ENCODE results near the gene CPD.
"Not testable (repeated sequence)": the region's sequence is repeated elsewhere in the genome, so short reads cannot be mapped to it uniquely, and the experiment has no call there.

CPD gene

GRCh38 chr17:30436729-30437128, 58.0 kb downstream of the CPD start:
- no peak for DNase-seq

- DNase-seq = no peak
Observed at GRCh38 chr17:30443721-30444120, 65.0 kb downstream of the CPD start.

GRCh38 chr17:30446640-30447039, 67.9 kb downstream of the CPD start:
- not testable (repeated sequence) for DNase-seq

- DNase-seq = no peak
Observed at GRCh38 chr17:30449480-30449879, 70.8 kb downstream of the CPD start.

GRCh38 chr17:30450125-30451027, 71.6 kb downstream of the CPD start:
- no peak for DNase-seq

- DNase-seq = no peak
Observed at GRCh38 chr17:30454635-30455034, 75.9 kb downstream of the CPD start.

- no peak for DNase-seq
Observed at GRCh38 chr17:30458371-30458770, 79.6 kb downstream of the CPD start.

GRCh38 chr17:30458797-30459413, 80.2 kb downstream of the CPD start:
- not testable (repeated sequence) for DNase-seq

- DNase-seq = no peak
Observed at GRCh38 chr17:30468465-30468864, 89.7 kb downstream of the CPD start.

GRCh38 chr17:30472238-30472890, 93.6 kb downstream of the CPD start:
- no peak for DNase-seq

GRCh38 chr17:30475206-30475605, 96.5 kb downstream of the CPD start:
- no peak for DNase-seq

- no peak for DNase-seq
Observed at GRCh38 chr17:30476726-30477082, 98.0 kb downstream of the CPD start.

- DNase-seq = peak; percentile 80 to 84
Observed at GRCh38 chr17:30477083-30477773, 98.5 kb downstream of the CPD start, which contains the start of gene GOSR1. Gene GOSR1, plus strand, starts transcription at chr17:30477408. Its CDS starts 26 bp downstream, at chr17:30477434.

- DNase-seq = no peak
Observed at GRCh38 chr17:30477774-30478115, 99.0 kb downstream of the CPD start.

- no peak for DNase-seq
Observed at GRCh38 chr17:30482555-30482954, 103.8 kb downstream of the CPD start.

- no peak for DNase-seq
Observed at GRCh38 chr17:30483159-30483558, 104.4 kb downstream of the CPD start.

GRCh38 chr17:30493780-30494179, 115.1 kb downstream of the CPD start:
- DNase-seq = no peak

GRCh38 chr17:30495586-30495985, 116.9 kb downstream of the CPD start:
- DNase-seq = no peak

- no peak for DNase-seq
Observed at GRCh38 chr17:30503558-30503957, 124.8 kb downstream of the CPD start.

- no peak for DNase-seq
Observed at GRCh38 chr17:30505868-30506417, 127.2 kb downstream of the CPD start.

- no peak for DNase-seq
Observed at GRCh38 chr17:30506481-30506880, 127.8 kb downstream of the CPD start.

GRCh38 chr17:30513346-30513745, 134.6 kb downstream of the CPD start:
- no peak for DNase-seq

Measured in NCI-H187 (cell line).